GM12865 (cell line): ENCODE measurements around the gene TNFRSF1A.
A peak's percentile ranks its signal among the peaks of the same experiment; 100 is the strongest.

Experiments
- DNase-seq: peaks from one replicate; pipeline ENCODE4 v3.0.0; 2010; ENCODE audit warnings: low read depth
- H3K4me3 ChIP-seq: 2 replicates; pipeline ENCODE4 v1.5.1; 2011; ENCODE audit warnings: mild to moderate bottlenecking, low read depth, low read length, control low read depth
- CTCF ChIP-seq: IDR thresholded peaks from 2 replicates; pipeline ENCODE4 v1.5.1; 2011; ENCODE audit warnings: low read length, control low read depth, low read depth, inconsistent platforms; ENCODE audit not compliant: insufficient read depth; ENCODE audit errors: missing control alignments

The TNFRSF1A gene

GRCh38 chr12:6317693-6318439 lies 24.0 kb downstream of the TNFRSF1A start:
- H3K4me3 ChIP-seq, result no peak overlapping the region
- DNase-seq, result no peak
- no peak for TF ChIP-seq CTCF

GRCh38 chr12:6316921-6317692 lies 24.8 kb downstream of the TNFRSF1A start:
- no peak for TF ChIP-seq CTCF
- H3K4me3 ChIP-seq, result no peak overlapping the region
- no peak for DNase-seq

GRCh38 chr12:6315704-6316597 lies 25.9 kb downstream of the TNFRSF1A start:
- no peak for DNase-seq
- H3K4me3 ChIP-seq, result no peak overlapping the region
- TF ChIP-seq CTCF, result no peak

GRCh38 chr12:6315184-6315583 lies 26.7 kb downstream of the TNFRSF1A start:
- no peak for TF ChIP-seq CTCF
- no peak for DNase-seq
- no peak overlapping the region for H3K4me3 ChIP-seq

- no peak for DNase-seq
- no peak for TF ChIP-seq CTCF
- no peak overlapping the region for H3K4me3 ChIP-seq
Observed at GRCh38 chr12:6314776-6315175, 27.1 kb downstream of the TNFRSF1A start.

- DNase-seq, result no peak
- H3K4me3 ChIP-seq, result peak overlapping the region; percentile 41
- no peak for TF ChIP-seq CTCF
Observed at GRCh38 chr12:6313326-6313940, 28.4 kb downstream of the TNFRSF1A start.
